ENCODE data around the gene CASP5. TPM values are rescaled to one million over a fixed set of nuclear protein-coding genes. Genes with fewer than 3 reads are reported as not detected.
"Not testable (repeated sequence)": the region's sequence is repeated elsewhere in the genome, so short reads cannot be mapped to it uniquely, and the experiment has no call there.

CASP5 gene
- total RNA-seq: not detected in 2 replicates
- 0.08 TPM for polyA plus RNA-seq (2012)

DNA sequence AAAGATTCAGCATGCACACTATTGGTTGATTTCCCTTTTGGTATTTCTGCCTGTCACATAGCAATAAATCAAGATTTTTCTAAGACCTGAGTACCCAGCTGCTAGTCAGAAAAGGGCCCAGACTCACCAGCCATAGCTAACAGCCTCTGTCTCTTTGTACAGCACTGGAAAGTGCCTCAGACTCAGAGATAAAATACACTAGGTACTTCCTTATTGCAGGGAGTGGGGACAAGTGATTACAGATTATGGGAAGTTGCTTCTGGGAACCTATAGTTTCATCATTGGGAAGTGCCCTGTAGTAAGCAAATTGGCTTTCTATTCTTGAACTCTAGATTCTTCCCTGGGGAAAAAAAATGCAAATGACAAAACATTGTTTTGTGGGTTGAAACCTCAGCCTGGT is at the start of gene CASP5:
Gene CASP5 (minus strand): TSS at position 166 of the 400 bp plus-strand sequence. CDS start 32 bp downstream, at position 134.
- DNase-seq (ENCODE audit: low read depth): no peak

DNA sequence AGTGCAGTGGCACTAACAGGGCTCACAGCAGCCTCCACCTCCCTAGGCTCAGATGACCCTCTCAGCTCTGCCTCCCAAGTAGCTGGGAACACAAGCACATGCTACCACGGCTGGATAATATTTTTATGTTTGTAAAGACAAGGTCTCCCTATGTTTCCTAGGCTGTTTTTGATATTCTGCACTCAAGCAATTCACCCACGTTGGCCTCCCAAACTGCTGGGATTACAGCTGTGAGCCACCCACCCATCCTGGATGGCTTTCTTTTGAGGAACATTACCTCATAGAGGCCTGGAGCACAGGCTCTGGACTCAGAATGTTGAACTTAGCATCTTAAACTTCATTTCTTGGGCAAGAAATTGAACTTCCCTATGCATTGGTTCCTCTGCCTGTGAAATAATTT is 49.1 kb upstream of the CASP5 start:
- not testable (repeated sequence) for DNase-seq (ENCODE audit: low read depth)

DNA sequence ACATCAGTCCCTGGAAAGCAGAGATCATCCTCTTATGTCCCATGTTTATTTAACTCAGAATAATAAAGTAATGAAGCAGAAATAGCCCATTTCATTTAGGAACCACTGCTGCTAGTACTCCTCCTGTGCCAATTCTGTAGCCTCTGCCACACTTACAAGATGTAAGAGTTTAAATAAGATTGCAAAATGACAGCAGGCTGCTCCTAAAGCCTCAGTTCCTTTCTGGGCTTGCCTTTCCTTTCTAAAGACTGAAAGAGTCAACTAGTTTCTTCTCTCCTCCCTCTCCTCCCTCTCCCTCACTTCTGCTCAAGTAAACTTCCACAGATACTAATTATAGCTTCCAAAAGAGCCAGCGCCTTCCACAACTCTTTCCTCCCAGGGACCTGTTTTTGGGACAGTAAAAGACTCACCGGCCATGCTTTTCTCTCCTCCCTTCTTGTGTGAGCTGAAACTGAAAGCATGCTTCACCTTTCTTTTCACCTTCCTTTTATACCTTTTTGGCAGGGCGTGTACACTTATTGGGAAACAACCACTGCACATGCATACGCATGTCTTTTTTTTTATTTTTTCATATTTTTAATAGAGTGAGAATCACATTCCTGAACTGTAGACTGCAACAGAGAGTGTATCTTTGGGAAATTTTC is 48.2 kb upstream of the CASP5 start:
- no peak for DNase-seq (ENCODE audit: low read depth)

DNA sequence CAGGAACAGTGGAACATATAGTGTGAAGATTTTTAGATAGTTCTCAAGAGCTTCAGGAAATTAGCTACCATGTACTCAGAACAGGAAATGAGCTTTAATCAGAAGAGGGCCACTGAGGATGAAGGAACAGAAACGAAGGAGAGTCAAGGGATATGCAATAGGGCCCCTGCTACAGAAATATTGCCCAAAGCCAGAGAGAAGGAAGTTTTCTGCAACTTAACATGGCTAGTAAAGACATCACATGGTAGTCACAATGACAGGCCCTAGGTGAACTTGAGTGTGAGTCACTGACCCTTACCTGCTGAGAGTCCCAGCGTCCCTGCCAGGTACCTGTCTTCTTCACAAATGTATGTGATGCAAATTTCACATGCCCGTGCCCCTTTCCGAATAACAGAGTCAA is 47.3 kb upstream of the CASP5 start:
- DNase-seq (ENCODE audit: low read depth): no peak

DNA sequence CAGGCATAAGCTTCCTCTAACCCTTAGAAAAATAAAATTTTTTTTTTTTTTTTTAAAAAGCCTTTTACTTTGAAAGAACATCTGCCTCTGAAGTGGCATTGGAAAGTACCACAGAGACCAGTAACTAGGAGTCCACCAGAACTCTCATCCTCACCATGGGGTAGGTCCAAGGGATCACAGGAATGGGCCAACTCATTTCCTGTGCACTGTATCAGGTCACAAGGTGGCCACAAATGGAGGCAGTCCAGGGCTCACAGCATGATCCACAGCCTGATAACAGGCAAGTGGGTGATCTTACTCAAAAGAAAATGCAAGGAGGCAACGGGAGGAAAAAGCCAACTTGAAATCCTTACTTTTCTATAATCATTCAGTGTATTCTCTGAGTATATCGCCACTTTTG is 46.8 kb upstream of the CASP5 start:
- not testable (repeated sequence) for DNase-seq (ENCODE audit: low read depth)

DNA sequence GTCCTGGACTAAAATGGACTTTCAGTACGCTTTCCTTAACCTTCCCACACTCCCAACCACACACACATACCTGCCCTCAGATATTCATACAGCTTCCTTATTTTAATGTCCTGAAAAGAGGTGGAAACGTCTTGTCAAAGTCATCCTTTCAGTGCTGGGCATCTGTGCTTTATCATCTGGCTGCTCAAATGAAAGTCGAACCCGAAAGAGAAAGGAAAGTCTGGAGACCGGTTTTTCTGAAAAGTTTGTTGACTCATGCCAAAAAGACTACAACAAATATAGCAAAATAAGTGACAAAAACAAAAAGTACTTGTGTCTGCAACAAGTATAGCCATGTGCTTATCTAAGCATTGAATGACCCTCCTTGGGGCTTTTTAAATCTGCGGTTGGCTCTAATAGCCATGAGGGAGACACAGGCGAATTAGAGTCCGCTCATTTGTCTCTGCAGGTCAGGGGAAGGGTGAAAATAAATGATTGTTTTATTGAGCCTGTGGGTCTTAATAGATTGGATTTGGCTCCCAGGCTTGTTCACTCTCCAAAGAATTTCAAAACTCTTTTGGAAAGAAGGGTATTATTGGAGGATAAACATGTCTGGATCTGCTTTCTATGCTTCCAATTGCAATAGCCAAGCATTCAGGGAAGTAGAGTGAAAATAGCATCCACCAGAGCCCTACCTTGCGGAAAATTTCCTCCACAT is 40.4 kb upstream of the CASP5 start:
- DNase-seq (ENCODE audit: low read depth): not testable (repeated sequence)

DNA sequence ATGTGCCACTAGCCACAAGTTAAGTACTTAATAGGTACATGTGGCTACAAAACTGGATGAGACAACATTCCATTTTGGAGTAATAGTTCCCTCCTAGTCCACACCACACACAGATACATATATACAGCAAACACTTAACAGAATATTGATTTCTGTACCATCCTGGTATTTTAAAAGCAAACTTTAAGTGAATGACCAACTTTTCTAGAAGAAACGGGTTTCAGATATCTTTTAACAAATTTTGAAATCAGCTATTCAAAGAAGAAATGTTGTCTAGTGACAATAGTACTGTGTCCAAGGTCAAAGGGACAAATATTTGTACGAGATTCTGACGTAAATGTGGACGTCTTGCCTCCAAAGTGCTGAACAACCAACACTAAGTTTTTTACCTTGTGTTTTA is 34.5 kb upstream of the CASP5 start:
- no peak for DNase-seq (ENCODE audit: low read depth)

DNA sequence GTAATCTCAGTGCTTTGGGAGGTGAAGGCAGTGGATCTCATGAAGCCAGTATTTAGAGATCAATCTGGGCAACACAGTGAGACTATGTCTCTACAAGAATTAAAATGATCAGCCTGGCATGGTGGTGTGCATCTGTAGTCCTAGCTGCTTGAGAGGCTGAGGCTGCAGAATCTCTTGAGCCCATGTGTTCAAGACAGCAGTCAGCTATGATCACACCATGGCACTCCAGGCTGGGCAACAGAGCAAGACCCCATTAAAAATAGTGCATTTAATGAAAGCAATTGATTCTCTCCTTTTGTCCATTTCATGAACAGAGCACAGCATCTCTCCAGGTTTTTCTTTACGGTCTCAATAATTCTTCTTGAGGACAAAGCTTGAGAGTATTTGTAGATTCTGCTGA is 33.5 kb upstream of the CASP5 start:
- DNase-seq (ENCODE audit: low read depth): no peak

DNA sequence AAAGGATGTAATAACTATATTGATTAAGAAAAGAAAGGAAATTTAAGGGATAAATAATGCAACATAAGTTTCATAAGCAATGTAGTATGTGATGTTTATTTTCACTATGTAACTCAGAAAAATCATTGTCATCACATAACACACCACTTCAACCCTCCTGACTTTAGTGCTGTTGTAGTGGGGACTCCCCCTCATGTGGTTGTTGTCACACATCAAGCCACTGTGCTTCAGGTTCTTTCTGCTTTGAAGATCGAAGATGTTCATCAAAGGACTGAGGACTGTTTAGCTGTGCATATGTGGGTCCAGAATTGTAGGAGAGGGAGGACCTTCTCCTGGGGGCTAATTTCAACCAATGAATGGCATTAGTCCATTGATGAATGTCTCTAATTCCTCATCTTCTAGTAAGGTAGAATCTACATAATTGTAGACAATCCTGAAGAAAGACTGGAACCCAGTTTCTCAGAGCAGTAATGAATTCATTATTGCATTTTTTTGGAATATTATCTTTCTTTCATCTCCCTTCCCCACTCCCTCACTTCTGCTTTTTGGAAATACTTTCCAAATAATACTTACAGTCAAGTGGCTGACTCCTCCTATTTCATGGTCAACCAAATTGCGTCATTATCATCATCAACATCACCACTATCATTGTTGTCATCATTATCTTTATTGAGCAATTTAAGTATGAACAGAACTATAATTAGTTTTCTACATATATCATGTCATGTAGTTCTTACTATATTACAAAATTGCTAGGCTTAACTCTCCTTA is 31.9 kb upstream of the CASP5 start:
- no peak for DNase-seq (ENCODE audit: low read depth)

DNA sequence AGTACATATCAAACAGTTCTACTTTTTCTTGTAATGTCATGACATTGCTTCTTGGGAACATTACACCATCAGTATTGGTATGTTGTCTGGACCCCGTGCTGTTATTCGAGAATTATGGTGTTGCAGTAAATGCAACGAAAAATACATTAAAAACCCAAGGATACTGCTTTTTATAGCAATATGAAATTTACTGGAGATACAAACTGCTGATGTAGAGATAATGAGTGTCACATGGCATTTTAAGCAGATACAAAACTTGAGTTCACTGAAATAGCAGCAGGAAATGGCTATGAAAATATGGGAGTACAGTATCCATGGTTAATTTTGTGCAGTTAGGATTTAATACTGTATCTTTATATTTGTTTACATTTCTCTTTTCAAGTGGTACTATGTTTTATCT is 29.5 kb upstream of the CASP5 start:
- no peak for DNase-seq (ENCODE audit: low read depth)

DNA sequence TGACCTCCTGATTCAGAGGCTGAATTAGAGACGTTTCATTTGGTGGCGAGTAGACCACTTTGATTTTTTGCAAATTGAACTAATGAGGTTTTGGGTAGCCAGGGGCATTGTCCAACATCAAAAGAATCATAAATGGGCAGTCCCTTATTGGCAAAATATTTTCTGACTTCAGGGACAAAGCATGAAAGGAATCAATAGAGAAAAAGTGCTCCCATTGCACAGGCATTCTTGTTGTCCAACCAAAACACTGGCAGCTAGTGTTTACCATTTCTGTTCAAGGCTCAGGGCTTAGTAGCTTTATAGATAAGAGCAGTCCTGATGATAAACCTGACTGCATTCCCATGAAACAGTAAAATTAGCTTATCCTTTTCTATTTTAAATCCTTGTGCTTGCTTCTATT is 28.6 kb upstream of the CASP5 start:
- DNase-seq (ENCODE audit: low read depth): no peak

DNA sequence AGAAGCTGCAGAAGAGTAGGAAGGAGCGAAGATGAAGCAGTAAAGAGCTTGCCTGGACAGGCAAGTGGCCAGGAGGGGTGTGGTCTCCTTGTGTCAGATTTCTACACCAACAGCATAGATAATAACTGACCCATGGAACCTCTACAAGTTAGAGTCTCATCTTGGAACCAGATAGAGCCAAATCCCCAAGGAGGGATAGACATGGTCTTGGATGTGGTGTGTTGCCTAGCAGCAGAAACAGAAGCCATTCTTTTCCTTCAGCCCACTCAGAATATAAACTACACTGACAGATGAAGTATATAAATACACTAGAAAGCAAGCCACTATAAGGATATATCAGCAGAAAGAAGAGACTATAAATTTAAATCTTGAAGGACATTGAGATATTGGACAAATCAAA is 26.5 kb upstream of the CASP5 start:
- peak; percentile 8 for DNase-seq (ENCODE audit: low read depth)

DNA sequence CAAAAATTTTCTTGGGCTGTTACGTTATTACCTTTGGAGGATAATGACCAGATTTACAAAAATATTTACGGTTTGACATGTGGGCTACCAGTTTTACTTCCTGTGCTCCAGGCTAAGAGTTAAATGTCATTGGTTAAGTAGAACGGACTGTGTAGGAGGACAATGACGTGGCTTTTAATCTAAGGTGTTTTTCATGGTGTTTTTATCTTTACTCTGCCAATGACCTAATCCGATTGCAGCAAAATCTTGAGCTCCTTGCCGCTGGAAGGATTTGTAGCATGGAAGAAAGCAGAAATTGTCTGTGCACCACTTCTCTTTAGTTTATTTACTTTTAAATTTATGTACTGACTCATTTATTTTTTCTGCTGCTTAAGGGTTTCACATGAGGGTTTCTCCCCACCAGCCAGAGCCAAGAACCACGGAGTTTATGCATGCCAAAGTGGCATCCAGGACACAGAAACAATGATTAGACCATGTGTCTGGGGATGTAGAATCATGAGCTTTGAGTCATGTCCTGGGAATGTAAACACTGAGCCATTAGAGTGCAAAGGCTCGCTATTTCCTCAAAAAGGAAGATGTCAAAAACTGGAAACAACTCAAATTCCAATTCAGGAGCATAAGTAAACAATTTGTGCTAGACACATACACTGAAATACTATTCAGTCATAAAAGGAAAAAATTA is 24.1 kb upstream of the CASP5 start:
- DNase-seq (ENCODE audit: low read depth): peak; percentile 85

DNA sequence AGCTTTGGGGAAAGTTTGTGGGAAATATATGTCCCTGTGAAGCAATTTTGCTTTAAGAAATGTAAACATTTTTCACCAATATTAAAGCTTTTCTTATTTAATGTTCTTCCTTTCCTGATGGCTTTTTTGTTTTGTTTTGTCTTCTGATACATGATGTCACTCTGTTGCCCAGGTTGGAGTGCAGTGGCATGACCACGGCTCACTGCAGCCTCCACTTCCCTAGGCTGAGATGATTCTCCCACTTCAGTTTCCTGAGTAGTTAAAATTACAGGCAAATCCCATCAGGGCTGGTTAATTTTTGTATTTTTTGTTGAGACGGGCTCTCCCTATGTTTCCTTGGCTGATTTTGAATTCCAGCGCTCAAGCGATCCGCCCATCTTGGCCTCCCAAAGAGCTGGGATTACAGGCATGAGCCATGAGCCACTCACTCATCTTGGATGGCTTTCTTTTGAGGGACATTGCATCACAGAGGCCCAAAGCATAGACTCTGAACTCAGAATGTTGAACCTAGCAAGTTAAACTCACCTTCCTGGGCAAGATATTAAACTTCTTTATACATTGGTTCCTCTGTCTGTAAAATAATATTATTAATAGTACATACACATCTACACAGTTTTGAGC is 22.8 kb upstream of the CASP5 start:
- no peak for DNase-seq (ENCODE audit: low read depth)

DNA sequence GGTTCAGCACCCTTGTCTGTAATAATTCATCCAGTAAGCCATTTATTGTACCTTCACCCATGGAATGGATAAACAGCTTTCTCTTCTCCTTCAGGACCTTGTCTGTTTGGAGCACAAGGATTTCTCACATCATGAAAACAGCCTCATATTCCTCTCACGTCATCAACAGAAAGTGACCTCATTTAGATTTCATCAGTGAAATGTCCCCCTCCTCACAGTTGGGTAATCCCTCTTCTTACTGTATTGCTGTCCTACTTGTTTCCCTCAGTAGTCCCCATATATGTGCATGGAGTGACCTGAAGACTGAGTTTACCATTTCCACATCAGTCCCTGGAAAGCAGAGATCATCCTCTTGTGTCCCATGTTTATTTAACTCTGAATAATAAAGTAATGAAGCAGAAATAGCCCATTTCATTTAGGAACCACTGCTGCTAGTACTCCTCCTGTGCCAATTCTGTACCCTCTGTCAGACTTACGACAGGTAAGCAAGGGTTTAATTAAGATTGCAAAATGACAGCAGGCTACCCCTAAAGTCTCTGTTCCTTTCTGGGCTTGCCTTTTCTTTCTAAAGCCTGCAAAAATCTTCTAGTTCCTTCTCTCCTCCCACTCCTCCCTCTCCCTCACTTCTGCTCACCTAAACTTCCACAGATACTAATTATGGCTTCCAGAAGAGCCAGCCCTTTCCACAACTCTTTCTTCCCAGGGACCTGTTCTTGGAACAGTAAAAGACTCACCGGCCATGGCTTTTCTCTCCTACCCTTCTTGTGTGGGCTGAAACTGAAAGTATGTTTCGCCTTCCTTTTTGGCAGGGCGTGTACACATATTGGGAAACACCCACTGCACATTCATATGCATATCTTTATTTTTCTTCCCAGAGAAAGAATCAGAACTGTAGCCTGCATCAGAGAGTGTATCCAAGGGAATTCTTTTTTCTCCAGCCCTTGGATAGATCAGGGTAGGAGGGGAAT is 21.9 kb upstream of the CASP5 start, which contains the start of gene CARD16:
Gene CARD16 (minus strand): TSS at position 779 of the 968 bp plus-strand sequence. CDS start 38 bp downstream, at position 741.
- not testable (repeated sequence) for DNase-seq (ENCODE audit: low read depth)

DNA sequence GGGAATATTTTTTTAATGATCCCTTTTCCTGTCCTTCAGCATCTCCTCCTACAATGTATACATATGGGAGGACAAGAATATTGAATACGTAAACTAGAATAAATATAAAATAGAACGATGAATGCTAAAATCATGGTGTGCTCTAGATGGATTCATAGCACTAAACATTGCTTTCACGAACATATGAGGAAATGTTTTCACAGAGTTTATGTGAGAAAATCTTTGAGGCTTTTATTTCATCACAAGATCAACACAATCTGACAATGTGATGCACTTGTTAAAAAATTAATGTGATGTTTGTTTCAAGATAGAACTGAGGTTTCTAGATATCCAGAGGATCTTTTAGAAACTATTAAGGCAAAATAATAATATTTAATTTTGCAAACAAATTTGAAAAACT is 19.2 kb upstream of the CASP5 start:
- no peak for DNase-seq (ENCODE audit: low read depth)

DNA sequence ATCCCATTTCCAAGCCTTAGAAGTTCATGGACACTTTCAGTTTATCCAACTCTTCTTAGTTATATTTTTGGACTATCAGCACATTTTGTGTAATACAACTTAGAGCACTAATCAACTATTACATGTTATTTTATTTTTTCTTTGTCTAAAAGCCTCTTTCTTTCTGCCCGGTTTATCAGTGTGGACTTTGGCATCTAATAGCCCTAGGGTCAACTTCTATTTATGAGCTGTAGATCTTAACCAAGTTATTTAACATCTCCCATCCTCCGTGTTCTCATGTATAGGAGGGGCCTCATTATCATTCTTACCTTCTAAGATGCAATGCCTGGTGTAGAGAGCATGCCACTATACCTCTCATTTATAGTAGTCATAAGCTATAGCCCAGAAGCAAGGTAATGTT is 17.7 kb upstream of the CASP5 start:
- no peak for DNase-seq (ENCODE audit: low read depth)

DNA sequence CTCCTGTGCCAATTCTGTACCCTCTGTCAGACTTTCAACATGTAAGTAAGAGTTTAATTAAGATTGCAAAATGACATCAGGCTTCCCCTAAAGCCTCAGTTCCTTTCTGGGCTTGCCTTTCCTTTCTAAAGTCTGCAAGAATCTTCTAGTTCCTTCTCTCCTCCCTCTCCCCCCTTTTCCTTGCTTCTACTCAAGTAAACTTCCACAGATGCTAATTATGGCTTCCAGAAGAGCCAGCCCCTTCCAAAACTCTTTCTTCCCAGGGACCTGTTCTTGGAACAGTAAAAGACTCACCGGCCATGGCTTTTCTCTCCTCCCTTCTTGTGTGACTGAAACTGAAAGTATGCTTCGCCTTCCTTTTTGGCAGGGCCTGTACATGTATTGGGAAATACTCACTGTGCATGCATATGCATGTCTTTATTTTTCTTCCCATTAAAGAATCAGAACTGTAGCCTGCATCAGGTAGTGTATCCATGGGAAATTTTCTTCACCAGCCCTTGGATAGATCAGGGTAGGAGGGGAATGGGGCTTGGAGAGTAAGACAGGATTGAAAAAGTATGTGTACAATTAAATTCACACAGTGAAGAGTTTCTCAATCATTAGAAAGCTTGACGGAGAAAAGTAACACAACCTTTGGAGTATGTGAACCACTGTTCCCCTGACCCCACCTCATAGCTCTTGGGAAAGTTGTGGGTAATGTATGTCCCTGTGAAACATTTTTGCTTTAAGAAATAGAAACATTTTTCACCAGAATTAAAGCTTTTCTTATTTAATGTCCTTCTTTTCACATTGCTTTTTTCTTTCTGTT is 12.0 kb upstream of the CASP5 start, which contains the start of gene CASP1:
Gene CASP1 (minus strand): TSS at position 332 of the 808 bp plus-strand sequence. CDS start 31 bp downstream, at position 301.
- peak; percentile 38 for DNase-seq (ENCODE audit: low read depth)

DNA sequence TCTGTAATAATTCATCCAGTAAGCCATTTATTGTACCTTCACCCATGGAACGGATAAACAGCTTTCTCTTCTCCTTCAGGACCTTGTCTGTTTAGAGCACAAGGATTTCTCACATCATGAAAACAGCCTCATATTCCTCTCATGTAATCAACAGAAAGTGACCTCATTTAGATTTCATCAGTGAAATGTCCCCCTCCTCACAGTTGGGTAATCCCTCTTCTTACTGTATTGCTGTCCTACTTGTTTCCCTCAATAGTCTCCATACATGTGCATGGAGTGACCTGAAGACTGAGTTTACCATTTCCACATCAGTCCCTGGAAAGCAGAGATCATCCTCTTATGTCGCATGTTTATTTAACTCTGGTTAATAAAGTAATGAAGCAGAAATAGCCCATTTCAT is 11.4 kb upstream of the CASP5 start:
- not testable (repeated sequence) for DNase-seq (ENCODE audit: low read depth)
